DMS 273 treated with DMSO at 0.1 percent for 48 hours (cell line): Measurements from ENCODE around the gene EYA3.

Source experiments
- DNase-seq: peaks from one replicate; lab custom pipeline; 2025; lab: John Stamatoyannopoulos, UW

The EYA3 gene

GRCh38 chr1:27967106-27967883 lies 121.1 kb downstream of the EYA3 start:
- DNase-seq: no peak

GRCh38 chr1:27966402-27967105 lies 121.9 kb downstream of the EYA3 start:
- no peak for DNase-seq

- DNase-seq: no peak
These were observed 125.0 kb downstream of the EYA3 start for GRCh38 chr1:27963393-27963792.

- DNase-seq: no peak
These were observed 126.7 kb downstream of the EYA3 start for GRCh38 chr1:27961646-27962221.

- DNase-seq: no peak
These were observed 127.4 kb downstream of the EYA3 start for GRCh38 chr1:27960762-27961645.

GRCh38 chr1:27959792-27960603 lies 128.4 kb downstream of the EYA3 start, which contains the start of gene XKR8:
Gene XKR8 (plus strand): TSS chr1:27959973. CDS start chr1:27960070, 97 bp downstream.
- peak; percentile 9 for DNase-seq

- DNase-seq: no peak
These were observed 129.9 kb downstream of the EYA3 start for GRCh38 chr1:27958513-27958912.

GRCh38 chr1:27957655-27958054 lies 130.8 kb downstream of the EYA3 start:
- no peak for DNase-seq

GRCh38 chr1:27956761-27957160 lies 131.6 kb downstream of the EYA3 start:
- DNase-seq: no peak

GRCh38 chr1:27955076-27955475 lies 133.3 kb downstream of the EYA3 start:
- DNase-seq: no peak

- no peak for DNase-seq
These were observed 134.2 kb downstream of the EYA3 start for GRCh38 chr1:27954186-27954585.

- no peak for DNase-seq
These were observed 136.3 kb downstream of the EYA3 start for GRCh38 chr1:27952147-27952546.

- no peak for DNase-seq
These were observed 137.0 kb downstream of the EYA3 start for GRCh38 chr1:27951396-27951795.

- DNase-seq: no peak
These were observed 139.4 kb downstream of the EYA3 start for GRCh38 chr1:27949027-27949426.

- no peak for DNase-seq
These were observed 143.4 kb downstream of the EYA3 start for GRCh38 chr1:27945020-27945419.

GRCh38 chr1:27941671-27942540 lies 146.5 kb downstream of the EYA3 start:
- DNase-seq: no peak

GRCh38 chr1:27940870-27941560 lies 147.4 kb downstream of the EYA3 start:
- DNase-seq: no peak

GRCh38 chr1:27940297-27940696 lies 148.1 kb downstream of the EYA3 start:
- no peak for DNase-seq

- DNase-seq: no peak
These were observed 149.9 kb downstream of the EYA3 start for GRCh38 chr1:27938488-27938887.

GRCh38 chr1:27937524-27937836 lies 150.9 kb downstream of the EYA3 start:
- no peak for DNase-seq
